SK-N-SH (cell line): ENCODE measurements around the gene JPH3.

ENCODE experiments used
- CTCF ChIP-seq: fragments of 200-600 bp; sonication (generic); IDR thresholded peaks from 2 replicates; pipeline ENCODE4 v1.6.1; 2017; ENCODE audit warnings: antibody characterized with exemption, mild to moderate bottlenecking, moderate library complexity
- EP300 ChIP-seq, 2 experiments: IDR thresholded peaks; 2 replicates each; pipeline versions ENCODE4 v1.4.0 to v1.6.1; 2012; ENCODE audit warnings: borderline replicate concordance in 1 of 2, low read depth in 1 of 2, low read length in 1 of 2
- GABPA ChIP-seq: IDR thresholded peaks from 2 replicates; pipeline ENCODE4 v1.4.0; 2012; ENCODE audit warnings: low read depth, mild to moderate bottlenecking
- POLR2AphosphoS5 ChIP-seq: IDR thresholded peaks from 2 replicates; pipeline ENCODE4 v1.6.1; 2012; ENCODE audit warnings: low read depth, low read length
- SIN3A ChIP-seq: IDR thresholded peaks from 2 replicates; pipeline ENCODE4 v1.6.1; 2012; ENCODE audit warnings: low read depth, mild to moderate bottlenecking, low read length, moderate library complexity, borderline replicate concordance
- USF1 ChIP-seq: IDR thresholded peaks from 2 replicates; pipeline ENCODE4 v1.4.0; 2012; ENCODE audit warnings: low read depth, borderline replicate concordance
- USF2 ChIP-seq: fragments of 150-350 bp; IDR thresholded peaks from 2 replicates; pipeline ENCODE4 v1.6.1; 2017; ENCODE audit warnings: antibody characterized with exemption, low read length, low read depth, borderline replicate concordance

- TF ChIP-seq CTCF = no peak
- no peak for TF ChIP-seq USF2
- no peak for TF ChIP-seq GABPA
- TF ChIP-seq POLR2AphosphoS5 = no peak
- no peak for TF ChIP-seq USF1
- TF ChIP-seq SIN3A = no peak
- TF ChIP-seq EP300 (IDR thresholded peaks at IDR 0.05; ENCODE audit: borderline replicate concordance in 1 of 2, low read depth in 1 of 2, low read length in 1 of 2) = no peak
Measured at GRCh38 chr16:87631067-87631466, 28.8 kb downstream of the JPH3 start.
